HG02798 (cell line): ENCODE results near the gene NFE2L1.
"Not testable (repeated sequence)": the region's sequence is repeated elsewhere in the genome, so short reads cannot be mapped to it uniquely, and the experiment has no call there.

ENCODE experiments used
- ATAC-seq: cut with Tn5 transposase; IDR thresholded peaks from one replicate; pipeline ENCODE4 v1.9.1; 2021; ENCODE audit warnings: mild to moderate bottlenecking; ENCODE audit not compliant: unreplicated experiment, poor library complexity

The NFE2L1 gene

DNA sequence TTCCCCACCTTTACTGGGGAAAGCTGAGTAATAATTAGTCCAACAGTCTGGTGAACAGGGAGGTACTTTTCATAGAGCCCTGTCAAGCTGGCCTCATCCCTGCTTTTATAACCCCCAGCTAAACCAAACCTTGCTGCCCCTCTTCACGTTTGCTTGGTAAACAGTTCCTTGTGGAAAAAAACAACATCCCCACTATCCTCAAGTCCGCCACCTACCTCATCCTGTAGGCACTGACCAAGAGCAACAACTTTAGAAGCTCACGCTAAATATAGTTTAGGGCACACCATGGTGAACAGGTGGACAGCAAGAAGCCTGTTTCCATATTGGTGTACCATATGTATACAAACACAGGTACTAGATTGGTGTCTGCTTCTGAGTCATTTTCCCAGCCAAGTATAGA is 16.5 kb downstream of the NFE2L1 start:
- ATAC-seq: no peak

DNA sequence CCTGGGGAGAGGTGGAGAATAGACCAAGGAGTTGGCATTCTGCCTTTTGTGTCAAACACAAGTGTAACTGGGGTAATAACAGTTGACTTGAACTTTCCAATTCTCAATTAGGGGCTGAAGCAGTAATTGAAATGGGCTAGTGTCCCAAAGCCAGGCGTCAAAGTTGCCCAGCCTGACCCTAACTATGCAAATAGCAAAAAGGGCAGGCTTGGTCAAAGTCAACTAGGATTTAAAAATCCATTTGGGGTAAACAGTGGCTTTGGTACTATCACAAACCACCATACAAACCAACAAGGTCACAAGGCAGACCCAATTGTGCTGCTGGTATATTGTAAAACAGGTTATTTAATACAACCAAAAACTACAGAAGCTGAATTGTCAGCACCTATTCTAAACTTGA is 18.0 kb downstream of the NFE2L1 start:
- ATAC-seq: no peak

DNA sequence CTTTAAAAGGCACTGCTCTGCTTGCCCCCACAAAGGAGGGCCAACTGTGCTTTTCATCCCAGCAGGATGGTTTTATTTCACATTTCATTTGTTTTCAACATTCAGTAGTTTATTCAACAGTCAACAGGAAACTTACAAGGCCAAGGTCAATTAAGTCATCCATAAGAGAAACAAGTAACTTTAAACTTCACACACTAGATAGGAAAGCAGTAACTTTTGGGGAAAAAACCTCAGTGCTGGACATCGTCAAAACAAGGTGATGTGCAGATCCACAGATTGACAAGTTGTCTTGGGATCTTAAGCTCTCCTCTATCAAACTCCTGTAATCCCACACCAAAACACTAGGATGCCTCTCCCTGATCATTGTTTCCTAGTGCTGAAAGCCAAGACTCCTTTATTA is 18.5 kb downstream of the NFE2L1 start:
- ATAC-seq: no peak

DNA sequence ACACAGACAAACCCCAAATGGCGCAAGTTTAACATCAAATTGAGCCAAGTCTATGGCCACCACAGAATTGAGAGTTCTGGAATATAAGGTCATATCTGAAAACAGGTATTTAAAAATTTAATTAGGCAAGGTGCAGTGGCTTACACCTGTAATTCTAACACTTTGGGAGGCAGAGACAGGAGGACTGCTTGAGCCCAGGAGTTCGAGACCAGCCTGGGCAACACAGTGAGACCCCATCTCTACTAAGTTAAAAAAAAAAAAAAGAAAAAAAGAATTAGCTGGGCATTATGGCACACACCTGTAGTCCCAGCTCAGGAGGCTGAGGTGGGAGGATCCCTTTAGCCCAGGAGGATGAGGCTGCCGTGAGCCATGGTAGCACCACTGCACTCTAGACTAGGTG is 19.1 kb downstream of the NFE2L1 start:
- no peak for ATAC-seq

DNA sequence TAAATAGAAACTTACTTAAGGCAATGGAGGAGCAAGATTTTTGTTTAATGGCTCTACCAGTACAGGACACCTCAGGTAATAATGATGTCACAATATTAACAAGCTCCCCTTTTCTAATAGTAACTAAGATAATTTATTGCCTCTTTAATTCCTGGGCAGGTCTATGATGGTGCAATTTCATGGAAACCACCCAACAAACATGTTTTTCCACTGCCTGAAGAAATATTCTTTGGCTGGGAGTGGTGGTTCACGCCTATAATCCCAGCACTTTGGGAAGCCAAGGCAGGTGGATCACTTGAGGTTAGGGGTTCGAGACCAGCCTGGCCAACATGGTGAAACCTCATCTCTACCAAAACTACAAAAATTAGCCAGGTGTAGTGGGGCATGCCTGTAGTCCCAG is 19.6 kb downstream of the NFE2L1 start:
- not testable (repeated sequence) for ATAC-seq

DNA sequence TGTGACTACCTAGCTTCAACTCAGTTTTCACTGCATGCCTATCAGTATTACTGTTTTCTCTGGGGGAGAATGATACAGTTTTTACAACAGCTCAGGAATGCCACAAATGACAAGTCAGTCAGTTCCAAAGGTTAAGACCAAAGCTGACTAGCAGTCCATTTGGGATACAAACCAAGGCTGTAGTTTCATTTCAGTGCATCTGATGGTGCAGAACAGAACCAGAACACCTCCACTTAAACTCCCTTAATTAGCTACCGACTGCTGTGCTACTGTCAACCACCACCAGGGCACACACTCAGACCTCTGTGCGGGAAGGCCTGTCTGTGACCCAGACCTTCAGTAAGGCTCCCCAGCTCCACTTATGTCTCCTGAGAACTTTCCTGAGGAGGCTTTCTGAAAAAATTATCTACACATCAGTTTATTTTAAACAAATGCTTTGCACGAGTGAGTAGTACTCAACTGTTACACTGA is 20.4 kb downstream of the NFE2L1 start:
- ATAC-seq: no peak

DNA sequence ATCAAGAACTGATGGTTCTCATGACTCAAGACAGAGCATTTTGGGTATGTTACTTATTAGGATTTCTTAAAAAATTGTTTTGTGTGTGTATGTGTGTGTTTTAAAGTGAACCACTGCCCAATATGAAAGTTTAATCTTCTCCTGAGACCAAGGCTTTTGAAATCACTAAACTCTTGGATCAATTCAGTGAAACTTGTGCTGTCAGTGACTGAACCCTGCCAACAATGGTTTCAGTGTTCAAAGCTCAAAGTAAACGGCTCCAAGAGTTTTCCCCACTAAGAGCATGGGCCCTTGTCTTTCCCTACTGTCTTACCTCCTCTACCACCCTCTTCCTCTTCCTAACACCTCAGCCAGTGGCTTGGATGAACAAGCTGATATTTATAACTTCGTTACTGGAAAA is 22.0 kb downstream of the NFE2L1 start:
- no peak for ATAC-seq

DNA sequence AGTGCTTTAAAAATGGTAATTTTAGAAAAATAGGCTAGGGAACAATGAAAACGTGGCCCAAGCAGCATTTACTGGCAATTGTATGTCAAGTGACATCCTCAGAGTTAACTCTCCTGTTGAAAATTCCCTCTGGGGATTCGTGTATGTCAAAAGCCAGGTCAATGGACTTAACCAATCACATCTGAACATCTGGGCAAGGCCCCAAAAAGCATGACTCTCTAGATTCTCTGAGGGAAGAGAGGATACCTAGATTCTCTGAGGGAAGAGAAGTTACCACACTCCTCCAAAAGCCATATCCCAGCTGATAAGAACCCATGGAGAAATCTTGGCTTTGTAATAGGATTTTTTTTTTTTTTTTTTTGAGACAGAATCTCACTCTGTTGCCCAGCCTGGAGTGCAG is 23.5 kb downstream of the NFE2L1 start:
- ATAC-seq: no peak

DNA sequence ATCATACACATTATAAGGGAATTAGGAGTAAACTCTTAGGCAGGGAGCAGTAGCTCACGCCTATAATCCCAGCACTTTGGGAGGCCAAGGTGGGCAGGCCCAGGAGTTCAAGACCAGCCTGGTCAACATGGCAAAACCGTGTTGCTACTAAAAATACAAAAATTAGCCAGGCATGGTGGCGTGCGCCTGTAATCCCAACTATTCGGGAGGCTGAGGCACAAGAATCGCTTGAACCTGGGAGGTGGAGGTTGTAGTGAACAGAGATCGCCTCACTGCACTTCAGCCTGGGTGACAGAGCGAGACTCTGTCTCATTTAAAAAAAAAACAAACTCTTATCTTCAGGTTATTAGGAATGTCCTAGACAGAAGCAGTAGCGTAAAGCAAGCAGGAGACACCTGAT is 24.7 kb downstream of the NFE2L1 start:
- ATAC-seq: not testable (repeated sequence)

DNA sequence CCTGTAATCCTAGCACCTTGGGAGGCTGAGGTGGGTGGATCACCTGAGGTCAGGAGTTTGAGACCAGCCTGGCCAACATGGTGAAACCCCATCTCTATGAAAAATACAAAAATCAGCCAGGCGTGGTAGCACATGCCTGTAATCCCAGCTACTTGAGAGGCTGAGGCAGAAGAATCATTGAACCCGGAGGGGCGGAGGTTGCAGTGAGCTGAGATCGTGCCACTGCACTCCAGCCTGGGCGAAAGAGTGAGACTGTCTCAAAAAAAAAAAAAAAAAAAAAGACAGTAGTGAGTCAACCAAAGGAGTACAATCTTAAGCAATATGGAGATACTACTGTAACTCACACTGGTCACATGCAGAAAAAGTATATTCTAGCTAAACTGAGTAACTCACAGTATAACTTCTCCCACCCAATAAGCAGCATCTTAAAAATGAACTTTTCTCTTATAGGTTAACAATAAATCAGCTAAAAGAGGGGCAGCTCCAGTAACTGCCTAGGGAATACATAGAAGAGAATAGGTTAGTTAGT is 25.5 kb downstream of the NFE2L1 start:
- not testable (repeated sequence) for ATAC-seq

DNA sequence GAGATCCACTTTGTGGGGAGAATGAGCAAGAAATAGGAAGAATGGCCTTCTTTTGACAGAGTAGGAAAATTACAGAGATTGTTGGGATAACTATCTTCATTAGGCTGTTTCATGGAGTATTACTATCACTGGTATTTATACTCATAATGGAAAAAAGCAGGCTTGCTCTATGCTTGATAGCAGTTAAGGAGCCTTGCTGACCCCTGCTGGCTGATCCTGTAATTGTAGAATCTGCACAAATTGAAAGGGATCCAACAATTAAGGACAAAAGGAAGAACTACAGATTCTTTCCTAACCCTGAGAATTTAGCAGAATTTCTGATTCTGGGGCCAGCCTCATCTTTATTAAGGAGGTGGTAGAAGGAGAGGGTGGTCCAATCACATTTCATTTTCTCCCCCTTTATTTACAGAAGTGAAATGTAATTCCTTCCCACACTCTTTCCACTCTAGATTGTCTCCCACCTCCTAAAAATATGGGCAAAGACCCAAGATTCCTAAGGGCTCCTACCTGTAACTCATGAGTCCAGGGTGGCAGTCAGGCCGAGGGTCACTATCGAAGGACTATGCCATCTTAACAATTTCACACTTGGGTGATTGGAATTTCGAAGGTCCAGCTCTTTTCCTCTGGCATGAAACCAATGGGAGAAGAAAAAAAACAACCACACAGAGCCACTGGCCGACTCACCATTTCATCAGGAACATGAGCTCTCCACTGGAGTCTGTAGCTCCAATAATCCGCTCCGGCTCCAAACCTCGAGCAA is 26.3 kb downstream of the NFE2L1 start:
- peak; percentile 42 for ATAC-seq

DNA sequence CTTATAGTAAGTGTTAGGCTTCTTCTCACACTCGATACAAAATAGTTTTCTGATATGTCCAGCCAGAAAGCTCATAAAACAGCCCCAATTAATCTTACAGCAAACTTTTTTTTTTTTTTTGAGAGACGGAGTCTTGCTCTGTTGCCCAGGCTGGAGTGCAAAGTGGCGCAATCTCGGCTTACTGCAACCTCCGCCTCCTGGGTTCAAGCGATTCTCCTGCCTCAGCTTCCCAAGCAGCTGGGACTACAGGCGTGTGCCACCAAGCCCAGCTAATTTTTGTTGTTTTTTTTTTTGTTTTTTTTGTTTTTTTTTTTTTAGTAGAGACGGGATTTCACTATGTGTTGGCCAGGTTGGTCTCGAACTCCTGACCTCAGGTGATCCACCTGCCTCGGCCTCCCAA is 29.0 kb downstream of the NFE2L1 start:
- not testable (repeated sequence) for ATAC-seq

DNA sequence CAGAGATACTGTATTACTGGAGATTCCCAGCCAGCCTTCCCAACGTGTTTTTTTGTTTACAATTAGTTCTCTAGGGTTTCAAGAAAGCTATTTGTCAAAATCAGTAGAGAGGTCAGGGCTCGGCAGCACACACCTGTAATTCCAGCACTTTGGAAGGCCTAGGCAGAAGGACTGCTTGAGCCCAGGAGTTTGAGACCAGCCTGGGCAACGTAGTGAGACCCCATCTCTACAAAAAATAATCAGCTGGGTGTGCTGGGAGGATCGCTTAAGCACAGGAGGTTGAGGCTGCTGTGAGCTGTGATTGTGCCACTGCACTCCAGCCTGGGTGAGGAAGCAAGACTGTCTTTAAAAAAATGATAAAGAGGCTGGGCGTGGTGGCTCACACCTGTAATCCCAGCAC is 33.7 kb downstream of the NFE2L1 start:
- ATAC-seq: no peak

DNA sequence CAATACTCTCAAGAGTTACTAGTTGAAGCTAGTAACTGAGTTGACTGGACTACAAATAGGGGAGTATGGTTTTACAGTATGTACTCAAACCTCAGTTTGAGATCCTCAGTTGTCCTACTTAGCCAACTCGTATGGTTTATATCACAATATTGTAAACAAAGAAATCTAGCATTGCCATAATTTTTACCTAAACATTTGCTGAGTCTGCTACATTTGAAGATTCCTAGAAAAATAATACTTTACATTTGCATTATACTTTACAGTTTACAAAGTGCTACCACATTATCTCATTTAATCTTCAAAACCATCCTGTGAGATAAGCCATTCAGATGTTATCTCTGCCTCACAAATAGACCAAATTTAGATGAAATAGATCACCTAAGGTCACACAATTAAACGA is 36.8 kb downstream of the NFE2L1 start:
- no peak for ATAC-seq

DNA sequence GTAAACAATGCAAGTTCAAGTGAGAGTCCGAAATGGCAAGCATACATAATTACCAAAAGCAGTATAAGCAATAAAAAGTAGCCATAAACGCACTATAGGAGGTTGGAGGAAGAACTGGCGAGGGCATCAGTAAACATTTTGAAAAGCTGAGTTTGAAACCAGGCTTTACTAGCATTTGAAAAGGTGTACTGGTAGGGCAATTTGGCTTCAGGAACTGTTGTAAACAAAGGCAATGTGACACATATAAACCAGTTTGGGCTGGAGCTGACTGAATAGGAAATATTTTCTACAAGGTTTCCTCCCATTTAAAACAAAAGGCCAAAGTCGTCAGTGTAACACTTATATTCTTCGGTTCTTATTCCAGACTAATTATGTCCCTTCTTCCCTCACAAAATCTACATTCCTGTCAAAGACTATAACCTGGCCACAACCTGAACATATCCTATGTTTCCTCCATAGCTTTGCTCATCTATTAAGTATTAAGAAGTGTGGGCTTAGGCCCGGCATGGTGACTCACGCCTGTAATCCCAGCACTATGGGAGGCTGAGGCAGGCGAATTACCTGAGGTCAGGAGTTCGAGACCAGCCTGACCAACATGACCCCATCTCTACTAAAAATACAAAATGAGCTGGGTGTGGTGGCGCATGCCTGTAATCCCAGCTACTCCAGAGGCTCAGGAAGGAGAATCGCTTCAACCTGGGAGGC is 45.3 kb downstream of the NFE2L1 start:
- no peak for ATAC-seq

DNA sequence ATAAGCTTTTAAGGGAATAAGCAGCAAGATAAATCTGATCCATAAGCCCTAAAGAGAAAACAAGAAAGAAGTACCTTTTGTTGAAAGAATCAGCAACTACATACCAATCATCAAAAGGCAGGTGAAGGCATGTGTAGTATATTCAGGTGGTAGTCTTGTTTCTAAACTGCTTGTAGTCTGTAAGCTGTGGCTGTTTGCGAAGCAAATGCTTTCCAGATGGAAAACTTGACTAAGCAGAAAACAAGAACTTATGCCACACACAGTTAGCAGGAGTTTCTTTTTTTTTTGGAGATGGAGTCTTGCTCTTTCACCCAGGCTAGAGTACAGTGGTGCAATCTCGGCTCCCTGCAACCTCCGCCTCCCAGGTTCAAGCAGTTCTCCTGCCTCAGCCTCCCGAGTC is 47.5 kb downstream of the NFE2L1 start:
- ATAC-seq: no peak

DNA sequence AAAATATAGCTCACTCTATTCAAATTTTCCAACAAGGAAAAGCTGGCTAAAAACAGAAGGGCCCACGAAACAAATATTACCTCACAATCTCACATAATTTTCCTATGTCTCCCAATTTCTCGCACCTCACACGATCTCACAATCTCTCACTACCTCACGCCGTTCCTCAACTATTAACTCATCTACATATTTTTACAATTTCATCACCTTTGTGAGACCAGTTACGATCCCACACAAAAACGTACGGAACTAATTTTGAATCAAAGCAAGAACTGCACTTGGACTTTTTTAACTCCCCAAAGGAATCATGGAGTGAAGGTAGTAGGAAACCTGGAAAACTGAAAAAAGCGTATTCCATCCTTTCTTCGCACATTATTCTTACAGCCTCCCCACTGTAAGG is 52.0 kb downstream of the NFE2L1 start:
- ATAC-seq: no peak

DNA sequence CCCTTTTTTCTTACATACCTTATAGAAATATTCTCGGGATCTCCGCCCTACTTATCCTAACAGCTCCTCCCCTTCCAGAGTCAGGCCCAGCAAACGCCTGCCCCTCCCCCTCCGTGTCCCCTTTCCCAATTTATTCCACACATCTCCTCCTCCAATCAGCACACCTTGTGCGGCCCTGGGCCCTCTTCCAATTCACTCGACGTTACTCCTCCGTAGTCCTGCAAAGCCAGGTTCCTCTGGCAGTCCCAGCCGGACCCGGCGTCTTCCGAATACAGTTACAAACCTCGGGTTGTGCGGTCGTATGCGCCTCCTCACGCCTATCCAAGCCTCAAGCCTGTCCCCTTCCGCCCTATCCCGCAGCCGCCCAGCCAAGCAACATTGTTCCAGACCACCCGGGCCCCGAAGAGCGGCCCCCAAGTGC is 52.4 kb downstream of the NFE2L1 start:
- ATAC-seq: no peak

DNA sequence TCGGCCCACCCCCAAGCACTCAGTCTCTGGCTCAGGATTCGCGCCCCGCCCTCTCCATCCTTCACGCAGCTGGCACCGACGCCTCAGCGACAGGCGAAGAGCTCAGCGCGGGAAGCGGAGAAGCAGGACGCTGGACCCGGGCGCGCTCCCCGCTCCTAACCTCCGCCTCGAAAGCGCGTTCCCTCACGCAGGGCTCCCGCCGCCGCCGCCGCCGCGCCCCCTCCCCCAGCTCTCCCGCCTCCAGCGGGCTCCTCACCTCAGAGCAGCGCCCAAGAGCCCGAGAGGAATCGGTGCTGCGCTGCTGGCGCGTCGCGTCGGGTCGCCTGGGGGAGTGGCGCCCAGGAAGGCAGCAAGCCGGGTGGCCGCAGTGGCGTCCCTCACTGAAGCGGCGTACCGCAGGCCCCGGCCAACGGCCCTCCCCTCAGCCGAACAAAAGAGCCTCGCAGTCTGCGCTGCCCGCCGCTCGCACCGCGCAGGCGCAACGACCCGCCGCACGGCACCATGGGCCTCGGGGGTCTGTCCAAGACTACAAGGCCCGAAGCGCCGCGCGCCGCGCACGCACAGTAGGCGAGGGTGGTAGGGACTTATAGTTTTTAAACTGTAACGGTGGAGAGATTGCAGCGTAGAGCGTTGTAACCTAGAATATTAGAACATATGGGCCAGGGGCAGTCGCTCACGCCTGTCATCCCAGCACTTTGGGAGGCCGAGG is 53.0 kb downstream of the NFE2L1 start, which contains the start of gene CBX1:
Gene CBX1, minus strand, starts transcription at position 467 of the 709 bp plus-strand sequence. CDS start 24,474 bp downstream, outside the sequence.
- ATAC-seq: peak; percentile 91

DNA sequence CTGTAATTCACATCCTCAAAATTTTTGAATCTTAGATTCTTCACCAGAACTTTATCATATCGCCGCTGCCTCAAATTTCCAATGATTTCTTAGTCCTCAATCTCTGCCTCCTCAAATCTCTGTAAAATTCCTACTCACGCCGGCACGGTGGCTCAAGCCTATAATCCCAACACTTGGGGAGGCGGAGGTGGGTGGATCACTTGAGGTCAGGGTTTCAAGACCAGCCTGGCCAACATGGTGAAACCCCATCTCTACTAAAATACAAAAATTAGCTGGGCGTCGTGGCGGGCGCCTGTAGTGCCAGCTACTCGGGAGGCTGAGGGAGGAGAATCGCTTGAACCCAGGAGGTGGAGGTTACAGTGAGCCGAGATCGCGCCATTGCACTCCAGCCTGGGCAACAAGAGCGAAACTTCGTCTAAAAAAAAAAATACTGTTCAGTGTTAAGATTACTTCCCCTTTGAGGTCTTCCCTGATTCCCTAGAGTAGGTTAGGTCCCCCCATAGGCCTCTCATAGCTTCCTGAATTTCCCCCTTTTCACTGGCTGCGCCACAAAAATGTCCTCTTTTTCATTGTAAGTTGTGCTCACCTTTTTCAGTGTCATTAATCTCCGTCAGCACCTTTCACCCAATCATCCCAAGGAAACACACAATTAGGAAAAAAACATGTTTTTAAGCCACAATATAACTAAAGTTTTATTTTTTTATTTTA is 54.0 kb downstream of the NFE2L1 start:
- ATAC-seq: no peak
